HL-60 (cell line): ENCODE results near the gene CSNK2A2.

ENCODE experiments used
- DNase-seq, 2 experiments: peaks; one replicate each; pipeline ENCODE4 v3.0.0-alpha.2; 2010 to 2020; ENCODE audit warnings: low read depth in 1 of 2, low spot score in 1 of 2
- H3K27ac ChIP-seq: fragments of 250-450 bp; sonication (Bioruptor Pico); replicated peaks from 2 replicates; pipeline ENCODE4 v1.5.1; 2020; ENCODE audit warnings: mild to moderate bottlenecking, moderate library complexity
- H3K27me3 ChIP-seq: fragments of 250-450 bp; sonication (Bioruptor Pico); 2 replicates; pipeline ENCODE4 v1.5.1; 2021; ENCODE audit warnings: mild to moderate bottlenecking, moderate library complexity; ENCODE audit not compliant: insufficient read depth, poor library complexity, severe bottlenecking
- H3K4me3 ChIP-seq: replicated peaks from 2 replicates; pipeline ENCODE4 v1.5.1; 2011; ENCODE audit warnings: mild to moderate bottlenecking, control low read depth, low read length; ENCODE audit not compliant: insufficient read depth
- GABPA ChIP-seq: IDR thresholded peaks from 2 replicates; pipeline ENCODE4 v1.6.1; 2012; ENCODE audit warnings: low read depth
- POLR2AphosphoS5 ChIP-seq: IDR thresholded peaks from 2 replicates; pipeline ENCODE4 v1.6.1; 2012; ENCODE audit warnings: low read depth
- SPI1 ChIP-seq: IDR thresholded peaks from 2 replicates; pipeline ENCODE4 v1.6.1; 2012; ENCODE audit warnings: low read depth, mild to moderate bottlenecking, borderline replicate concordance
- TF ChIP-seq, protein P1 (sequence below): IDR thresholded peaks from one replicate; pipeline ENCODE4 v1.5.1; 2011; ENCODE audit warnings: low read length, control low read depth, inconsistent platforms; ENCODE audit not compliant: insufficient read depth
- TF ChIP-seq, protein P2 (sequence below): IDR thresholded peaks from 2 replicates; pipeline ENCODE4 v1.6.1; 2012; ENCODE audit warnings: low read depth; ENCODE audit not compliant: insufficient replicate concordance

Gene CSNK2A2

DNA sequence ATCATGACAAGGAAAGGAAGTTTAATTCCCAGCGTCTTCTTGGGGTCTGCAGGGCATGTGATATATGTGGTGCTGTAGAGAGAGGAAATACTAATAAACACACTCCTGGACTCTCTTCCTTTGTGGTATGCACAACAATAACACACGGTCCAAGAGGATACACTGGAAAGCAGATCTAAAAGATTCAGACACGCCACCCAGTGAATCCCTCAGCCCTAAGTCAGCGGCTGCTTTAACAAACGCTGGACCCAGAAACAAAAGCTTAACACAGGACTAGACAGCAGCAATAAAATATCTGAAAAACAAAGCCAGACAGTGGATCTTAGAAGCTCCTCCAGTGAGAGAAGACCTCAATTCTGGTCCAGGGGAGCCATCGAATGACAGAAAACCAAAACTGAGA, 81.8 kb downstream of the CSNK2A2 start:
- H3K4me3 ChIP-seq, result no peak overlapping the region
- H3K27me3 ChIP-seq, result no peaks in the 10 kb centered on the region
- no peak overlapping the region for H3K27ac ChIP-seq
- DNase-seq, result no peak
- TF ChIP-seq SPI1, result no peak
- no peak for TF ChIP-seq GABPA
- TF ChIP-seq, protein P1, sequence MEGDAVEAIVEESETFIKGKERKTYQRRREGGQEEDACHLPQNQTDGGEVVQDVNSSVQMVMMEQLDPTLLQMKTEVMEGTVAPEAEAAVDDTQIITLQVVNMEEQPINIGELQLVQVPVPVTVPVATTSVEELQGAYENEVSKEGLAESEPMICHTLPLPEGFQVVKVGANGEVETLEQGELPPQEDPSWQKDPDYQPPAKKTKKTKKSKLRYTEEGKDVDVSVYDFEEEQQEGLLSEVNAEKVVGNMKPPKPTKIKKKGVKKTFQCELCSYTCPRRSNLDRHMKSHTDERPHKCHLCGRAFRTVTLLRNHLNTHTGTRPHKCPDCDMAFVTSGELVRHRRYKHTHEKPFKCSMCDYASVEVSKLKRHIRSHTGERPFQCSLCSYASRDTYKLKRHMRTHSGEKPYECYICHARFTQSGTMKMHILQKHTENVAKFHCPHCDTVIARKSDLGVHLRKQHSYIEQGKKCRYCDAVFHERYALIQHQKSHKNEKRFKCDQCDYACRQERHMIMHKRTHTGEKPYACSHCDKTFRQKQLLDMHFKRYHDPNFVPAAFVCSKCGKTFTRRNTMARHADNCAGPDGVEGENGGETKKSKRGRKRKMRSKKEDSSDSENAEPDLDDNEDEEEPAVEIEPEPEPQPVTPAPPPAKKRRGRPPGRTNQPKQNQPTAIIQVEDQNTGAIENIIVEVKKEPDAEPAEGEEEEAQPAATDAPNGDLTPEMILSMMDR, result no peak

DNA sequence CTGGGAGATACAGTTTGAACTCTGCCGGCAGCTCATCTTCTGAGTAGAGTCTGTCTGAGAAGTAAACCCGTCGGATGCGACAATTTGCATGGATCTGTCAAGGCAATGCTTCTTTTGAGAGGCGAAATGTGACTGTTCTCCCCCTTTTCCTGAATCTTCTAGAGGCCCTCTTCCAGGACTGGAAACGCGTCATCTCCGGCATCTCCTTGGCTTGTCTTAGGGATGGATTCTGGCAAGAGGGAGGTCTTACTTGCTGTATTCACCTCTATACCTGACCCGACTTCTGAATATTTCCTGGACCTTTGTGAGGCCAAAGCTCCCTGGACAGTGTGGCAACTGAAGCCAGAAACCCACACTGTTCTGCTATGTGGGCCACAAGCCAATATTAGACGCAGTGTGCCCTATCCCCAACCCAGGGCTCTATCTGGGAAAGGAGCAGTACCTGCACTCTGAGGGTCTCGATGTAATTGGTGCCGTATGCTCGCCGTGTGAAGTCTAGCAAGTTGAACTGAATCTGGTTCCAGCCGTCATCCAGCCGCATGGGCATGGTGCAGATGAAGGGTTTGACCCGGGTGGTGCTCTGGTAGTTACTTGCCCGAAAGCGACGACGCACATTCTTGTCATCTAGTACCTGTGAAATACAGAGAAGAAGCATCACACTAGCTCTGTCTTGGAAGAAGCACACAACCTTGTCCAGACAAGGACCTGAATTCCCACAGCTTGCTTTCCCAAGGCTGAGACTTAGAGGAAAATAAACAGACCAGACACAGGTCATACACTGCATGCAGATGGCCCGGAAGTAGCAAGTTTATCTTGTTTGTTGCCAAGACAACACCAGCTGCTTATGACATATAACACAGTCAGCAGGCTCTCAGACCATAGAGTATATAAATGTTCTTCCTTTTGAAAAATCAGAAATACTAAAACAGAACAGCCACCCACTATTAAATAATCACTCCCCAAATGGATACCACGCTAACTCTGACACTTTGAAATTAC, 82.8 kb downstream of the CSNK2A2 start:
- TF ChIP-seq, protein P1, result no peak
- TF ChIP-seq GABPA (no peak), POLR2AphosphoS5 (no peak), SPI1 (no peak)
- TF ChIP-seq, protein P2, sequence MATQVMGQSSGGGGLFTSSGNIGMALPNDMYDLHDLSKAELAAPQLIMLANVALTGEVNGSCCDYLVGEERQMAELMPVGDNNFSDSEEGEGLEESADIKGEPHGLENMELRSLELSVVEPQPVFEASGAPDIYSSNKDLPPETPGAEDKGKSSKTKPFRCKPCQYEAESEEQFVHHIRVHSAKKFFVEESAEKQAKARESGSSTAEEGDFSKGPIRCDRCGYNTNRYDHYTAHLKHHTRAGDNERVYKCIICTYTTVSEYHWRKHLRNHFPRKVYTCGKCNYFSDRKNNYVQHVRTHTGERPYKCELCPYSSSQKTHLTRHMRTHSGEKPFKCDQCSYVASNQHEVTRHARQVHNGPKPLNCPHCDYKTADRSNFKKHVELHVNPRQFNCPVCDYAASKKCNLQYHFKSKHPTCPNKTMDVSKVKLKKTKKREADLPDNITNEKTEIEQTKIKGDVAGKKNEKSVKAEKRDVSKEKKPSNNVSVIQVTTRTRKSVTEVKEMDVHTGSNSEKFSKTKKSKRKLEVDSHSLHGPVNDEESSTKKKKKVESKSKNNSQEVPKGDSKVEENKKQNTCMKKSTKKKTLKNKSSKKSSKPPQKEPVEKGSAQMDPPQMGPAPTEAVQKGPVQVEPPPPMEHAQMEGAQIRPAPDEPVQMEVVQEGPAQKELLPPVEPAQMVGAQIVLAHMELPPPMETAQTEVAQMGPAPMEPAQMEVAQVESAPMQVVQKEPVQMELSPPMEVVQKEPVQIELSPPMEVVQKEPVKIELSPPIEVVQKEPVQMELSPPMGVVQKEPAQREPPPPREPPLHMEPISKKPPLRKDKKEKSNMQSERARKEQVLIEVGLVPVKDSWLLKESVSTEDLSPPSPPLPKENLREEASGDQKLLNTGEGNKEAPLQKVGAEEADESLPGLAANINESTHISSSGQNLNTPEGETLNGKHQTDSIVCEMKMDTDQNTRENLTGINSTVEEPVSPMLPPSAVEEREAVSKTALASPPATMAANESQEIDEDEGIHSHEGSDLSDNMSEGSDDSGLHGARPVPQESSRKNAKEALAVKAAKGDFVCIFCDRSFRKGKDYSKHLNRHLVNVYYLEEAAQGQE, result no peak
- no peak for DNase-seq
- Histone ChIP-seq H3K27me3 (no peaks in the 10 kb centered on the region), H3K4me3 (no peak overlapping the region), H3K27ac (no peak overlapping the region)

DNA sequence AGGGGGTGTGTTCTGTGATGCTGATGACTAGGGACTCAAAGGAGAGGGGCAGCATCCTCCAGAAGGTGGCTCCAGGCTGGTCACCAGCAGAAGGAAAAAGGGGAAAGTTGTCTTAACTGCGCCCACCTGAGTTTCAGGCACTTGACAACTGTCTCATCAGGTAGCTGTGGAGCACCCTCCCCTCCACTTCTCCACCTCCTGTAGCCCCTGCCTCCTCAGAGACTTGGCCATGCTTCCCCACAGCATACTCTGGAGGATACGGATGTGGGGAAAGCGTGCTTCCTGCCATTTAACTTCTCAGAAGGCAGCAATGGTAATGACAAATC, 86.6 kb downstream of the CSNK2A2 start:
- TF ChIP-seq SPI1 (no peak), GABPA (no peak), POLR2AphosphoS5 (no peak)
- TF ChIP-seq, protein P2, result no peak
- TF ChIP-seq, protein P1, result no peak
- Histone ChIP-seq H3K27me3 (no peaks in the 10 kb centered on the region), H3K4me3 (no peak overlapping the region), H3K27ac (no peak overlapping the region)
- no peak for DNase-seq
